ENCODE data around the gene C14orf132.

Gene C14orf132

GRCh38 chr14:96102081-96102856 is 63.1 kb downstream of the C14orf132 start:
- DNase-seq = no peak

- DNase-seq = no peak
Measured at GRCh38 chr14:96103075-96103474, 63.9 kb downstream of the C14orf132 start.

DNA sequence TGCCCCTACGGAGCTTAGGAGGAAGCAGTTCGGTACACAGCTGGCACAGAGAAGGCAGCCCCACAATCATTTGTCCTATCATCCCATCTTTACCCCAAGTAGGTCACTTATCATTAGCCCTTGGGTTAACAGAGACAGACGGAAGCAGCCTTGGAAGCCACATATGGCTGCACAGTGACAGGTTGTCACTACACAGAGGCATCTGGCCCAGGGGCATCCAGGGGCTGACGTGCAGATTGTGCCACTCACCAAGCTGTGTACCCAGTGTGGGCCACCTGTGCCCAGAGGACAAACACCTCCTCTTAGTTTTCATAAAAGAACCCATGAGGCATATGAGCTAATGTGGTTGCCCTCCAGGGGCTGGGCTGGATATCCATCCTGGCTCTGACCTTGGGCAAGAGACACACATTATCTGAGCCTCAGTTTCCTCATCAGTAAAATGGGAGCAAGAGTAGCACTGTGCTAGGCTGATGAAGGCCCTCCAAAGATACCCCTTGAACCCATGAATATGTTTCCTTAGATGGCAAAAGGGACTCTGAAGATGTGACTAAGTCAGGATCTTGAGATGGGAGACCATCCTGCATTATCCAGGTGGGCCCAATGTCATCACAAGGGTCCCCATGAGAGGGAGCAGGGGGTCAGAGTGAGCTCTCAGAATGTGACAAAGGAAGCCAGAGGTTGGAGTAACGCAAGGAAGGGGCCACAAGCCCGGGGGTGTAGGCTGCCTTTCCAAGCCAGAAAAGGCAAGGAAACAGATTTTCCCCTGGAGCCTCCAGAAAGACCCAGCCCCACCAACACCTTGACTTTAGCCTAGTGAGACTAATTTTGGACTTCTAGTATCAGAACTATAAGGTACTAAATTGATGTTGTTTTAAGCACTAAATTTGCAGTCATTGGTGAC is 64.6 kb downstream of the C14orf132 start:
- DNase-seq = peak; percentile 99

DNA sequence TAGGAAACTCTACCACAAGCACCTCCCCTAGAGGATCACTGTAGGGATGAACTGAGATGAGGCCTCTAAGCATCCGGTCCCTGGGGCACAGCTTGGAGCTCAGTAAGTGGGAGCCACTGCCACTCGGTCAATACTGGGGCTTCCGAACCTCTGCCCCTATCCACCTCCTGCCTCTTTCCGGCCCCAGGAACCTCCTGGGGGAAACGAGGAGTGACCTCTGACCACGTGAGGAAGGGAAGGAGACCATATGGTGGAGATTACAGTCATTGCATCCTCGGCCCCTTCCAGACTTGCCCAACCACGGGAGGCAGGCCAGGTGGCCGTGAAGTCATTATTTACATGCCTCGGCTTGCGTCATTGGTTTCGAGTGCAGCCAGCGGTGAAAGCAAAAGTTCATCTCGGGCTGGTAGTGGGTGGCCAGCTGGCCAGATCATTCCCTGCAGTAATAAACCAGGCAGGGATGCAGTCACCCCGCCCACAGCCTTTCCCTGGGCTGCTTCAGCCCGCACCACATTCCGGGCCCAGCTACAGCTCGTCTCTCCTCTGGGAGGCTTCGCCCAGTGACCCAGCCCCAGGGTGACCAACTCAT is 65.4 kb downstream of the C14orf132 start:
- DNase-seq = peak; percentile 95

DNA sequence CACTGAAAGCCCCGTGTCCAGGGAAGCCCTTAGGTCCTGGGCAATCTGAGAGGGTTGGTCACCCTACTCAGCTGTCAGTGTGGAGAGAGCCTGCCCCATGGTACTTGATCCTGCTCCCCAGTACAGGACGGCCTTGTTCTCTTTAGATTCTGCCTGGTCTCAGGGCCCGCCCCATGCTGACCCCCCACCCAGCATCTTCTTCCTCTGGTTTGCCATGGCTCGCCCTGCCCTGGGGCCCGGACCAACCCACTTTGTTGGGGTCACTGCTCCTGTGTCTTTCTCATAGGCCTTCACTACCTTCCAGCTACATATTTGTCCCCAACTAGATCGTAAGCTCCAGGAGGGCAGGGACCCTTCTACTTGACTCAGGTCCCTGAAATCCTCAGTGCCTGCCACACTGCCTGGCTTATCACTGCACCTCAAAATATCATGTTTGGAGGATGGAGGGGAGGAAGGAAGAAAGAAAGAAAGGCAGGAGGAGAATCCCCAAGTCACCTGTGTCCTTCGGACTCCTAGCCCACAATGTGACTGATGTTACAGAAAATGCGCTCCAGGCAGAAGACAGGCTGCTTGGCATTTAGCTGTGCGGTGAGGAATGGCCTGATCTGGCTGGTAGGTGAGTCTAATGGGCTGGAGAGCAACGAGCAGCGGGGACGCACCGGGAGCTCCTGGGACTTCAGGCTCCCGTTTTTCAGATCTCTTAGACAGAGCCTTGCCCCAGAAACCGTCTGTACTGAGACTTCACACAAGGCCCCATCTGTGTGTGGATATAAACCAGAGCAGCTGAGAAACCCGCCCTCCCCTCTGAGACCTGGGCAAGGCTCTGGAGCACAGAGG is 66.1 kb downstream of the C14orf132 start:
- DNase-seq = no peak

DNA sequence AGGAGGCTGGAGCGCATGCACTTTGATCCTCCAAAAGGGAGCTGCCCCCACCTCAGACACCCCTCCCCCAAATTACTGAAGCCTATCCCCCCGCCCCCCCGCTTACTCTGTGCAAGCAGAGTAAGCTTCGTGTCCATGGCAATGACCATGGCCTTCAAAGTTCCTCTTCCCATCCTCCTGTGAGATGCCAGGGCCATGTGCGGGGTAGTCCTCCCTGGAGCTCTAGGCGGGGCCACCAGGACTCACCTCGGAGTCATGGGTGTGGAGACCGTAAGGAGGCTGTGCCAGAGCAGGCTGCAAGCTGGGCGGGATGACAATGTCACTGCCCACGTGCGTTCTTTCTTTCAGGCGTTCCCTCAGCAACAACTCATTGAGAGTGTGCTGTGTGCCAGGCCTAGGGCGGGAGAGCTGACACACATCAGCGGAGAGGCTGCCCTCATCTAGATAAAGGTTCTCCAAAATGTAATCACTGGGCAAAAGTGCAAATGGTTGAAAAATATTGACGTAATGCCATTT is 66.8 kb downstream of the C14orf132 start:
- no peak for DNase-seq

- DNase-seq = no peak
Measured at GRCh38 chr14:96106891-96107290, 67.7 kb downstream of the C14orf132 start.

DNA sequence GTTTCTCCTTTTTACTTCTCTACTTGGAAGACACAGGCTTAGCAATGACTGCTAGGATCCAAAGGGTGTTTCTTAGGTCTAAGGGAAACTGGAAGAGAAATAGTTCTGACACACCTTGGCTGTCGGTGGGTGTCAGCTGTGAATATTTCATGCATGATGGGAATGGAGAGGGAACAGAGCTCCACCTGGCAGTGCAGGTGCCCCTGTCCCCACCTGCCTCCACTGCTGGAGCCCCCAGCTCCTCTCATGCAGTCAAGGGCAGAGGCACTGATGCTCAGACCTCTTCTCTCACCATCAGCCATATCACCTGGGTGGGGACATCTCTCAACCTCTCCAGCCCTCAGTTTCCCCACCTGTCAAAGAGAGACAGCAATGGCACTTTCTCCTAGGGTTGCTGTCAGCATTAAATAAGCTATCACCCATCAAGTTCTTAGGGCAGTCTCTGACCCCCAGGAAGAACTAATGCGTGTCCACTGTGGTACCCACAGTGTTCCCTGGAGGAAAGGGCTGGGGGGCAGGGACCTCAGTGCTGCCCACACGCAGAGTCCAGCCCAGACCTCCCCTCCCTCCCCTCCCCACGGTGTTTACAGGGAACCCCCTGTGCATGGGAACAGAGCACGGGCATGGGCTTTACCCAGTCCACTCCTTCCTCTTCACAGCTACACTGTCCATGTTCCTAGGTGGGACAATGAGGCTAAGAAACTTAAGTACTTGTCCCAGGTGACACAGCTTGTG is 69.1 kb downstream of the C14orf132 start:
- DNase-seq = no peak

GRCh38 chr14:96108911-96109310 is 69.7 kb downstream of the C14orf132 start:
- DNase-seq = no peak

- peak; percentile 33 for DNase-seq
Measured at GRCh38 chr14:96109596-96110355, 70.6 kb downstream of the C14orf132 start.

- no peak for DNase-seq
Measured at GRCh38 chr14:96112032-96112431, 72.9 kb downstream of the C14orf132 start.

DNA sequence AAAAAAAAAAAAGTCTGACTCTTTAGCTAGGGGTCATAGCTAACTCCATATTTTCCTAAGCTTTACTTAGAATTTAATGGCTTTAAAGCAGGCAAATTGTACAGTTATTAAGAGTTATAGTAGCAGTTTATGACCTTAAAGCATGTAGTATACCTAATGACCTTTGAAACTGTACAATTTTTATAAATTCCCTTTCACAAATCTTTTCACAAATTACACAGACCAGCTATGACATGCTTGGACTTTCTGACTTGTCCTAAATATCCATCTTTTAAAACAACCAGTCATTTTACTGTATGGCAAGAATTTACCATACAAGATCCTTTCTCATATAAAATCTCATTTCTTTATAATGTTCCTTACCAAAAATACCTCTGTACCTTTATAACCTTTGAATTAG is 74.8 kb downstream of the C14orf132 start:
- DNase-seq = no peak

GRCh38 chr14:96117101-96117897 is 78.1 kb downstream of the C14orf132 start:
- no peak for DNase-seq

DNA sequence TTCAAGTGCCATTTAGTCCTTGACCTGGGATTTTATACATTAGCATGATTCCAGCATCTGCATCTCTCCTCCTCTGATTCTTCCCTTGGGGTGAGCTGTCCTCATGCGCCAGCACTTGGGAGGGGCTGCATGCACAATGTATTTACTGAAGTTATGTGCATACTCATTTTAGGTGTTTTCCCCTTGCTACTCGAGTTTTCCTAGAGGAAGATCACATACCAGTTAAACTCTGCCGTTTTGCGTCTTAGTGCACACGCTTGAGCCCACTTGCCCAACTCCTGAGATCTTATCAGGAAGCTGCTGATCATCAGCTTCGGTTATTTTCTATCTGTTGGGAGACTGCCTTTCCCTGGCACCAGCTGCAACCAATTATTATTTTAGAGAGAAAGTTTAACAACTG is 78.8 kb downstream of the C14orf132 start:
- no peak for DNase-seq

- DNase-seq = no peak
Measured at GRCh38 chr14:96118391-96118790, 79.2 kb downstream of the C14orf132 start.

DNA sequence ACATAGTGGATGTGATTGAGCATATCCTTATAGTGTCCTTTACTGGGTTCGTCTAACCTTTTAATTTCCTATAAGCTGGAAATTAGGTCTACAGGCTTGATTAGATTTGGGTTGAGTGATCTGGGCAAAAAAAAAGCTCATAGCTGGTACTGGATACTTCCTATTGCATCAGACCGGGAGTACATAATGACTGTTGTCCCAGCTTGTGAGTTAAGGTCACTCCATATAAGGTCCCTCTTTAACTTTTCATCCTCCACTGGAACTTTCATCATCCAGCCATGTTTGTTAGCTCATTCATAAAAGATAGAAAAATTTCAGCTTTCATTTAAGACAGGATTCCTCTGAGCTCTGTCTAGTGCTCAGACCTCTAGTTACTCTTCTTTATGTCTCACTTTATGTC is 80.8 kb downstream of the C14orf132 start:
- DNase-seq = no peak

GRCh38 chr14:96120392-96120791 is 81.2 kb downstream of the C14orf132 start:
- DNase-seq = no peak

- no peak for DNase-seq
Measured at GRCh38 chr14:96120941-96121340, 81.8 kb downstream of the C14orf132 start.

DNA sequence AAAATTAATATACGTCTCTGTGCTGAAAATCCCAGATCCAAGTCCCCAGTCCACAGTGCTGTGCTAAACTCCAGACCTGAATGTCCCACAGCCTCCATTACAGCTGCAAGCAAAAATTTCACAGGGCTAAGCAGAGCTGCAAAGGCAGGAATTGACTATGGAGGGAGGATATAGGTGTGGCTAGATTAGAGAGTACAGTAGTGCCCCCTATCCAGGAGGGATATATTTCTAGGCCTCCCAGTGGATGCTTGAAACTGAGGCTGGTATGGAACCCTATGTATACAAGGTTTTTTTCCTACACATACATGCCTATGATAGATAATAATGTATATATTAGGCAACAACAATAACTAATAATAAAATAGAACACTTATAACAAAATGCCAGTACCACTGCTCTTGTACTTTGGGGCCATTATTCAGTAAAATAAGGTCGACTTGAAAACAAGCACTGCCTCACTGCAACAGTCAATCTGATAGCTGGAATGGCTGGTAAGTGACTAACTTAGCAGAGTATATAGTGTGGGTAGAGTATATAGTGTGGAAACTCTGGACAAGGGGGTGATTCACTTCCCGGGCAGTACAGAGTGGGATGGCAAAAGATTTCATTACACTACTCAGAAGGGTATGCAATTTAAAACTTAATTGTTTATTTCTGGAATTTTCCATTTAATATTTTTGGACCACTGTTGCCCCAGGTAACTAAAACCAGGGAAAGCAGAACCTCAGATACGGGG is 82.7 kb downstream of the C14orf132 start:
- DNase-seq = no peak

Data from NCI-H524 treated with DMSO at 0.1 percent for 48 hours (cell line).